H1 (cell line): Measurements from ENCODE around the gene PSTK. TPM values are rescaled to one million over a fixed set of nuclear protein-coding genes. Genes with fewer than 3 reads are reported as not detected.

ENCODE experiments used
- CTCF ChIP-seq, 3 experiments: IDR thresholded peaks; 1 replicate in 2 of 3; 2 replicates in 1 of 3; pipeline versions ENCODE4 v1.5.1 to v1.6.1; 2011; ENCODE audit warnings: low read length in 3 of 3, mild to moderate bottlenecking in 3 of 3, inconsistent platforms in 2 of 3, low read depth in 1 of 3, moderate library complexity in 1 of 3; ENCODE audit not compliant: insufficient read depth in 1 of 3; ENCODE audit errors: control extremely low read depth in 1 of 3
- MAFK ChIP-seq: IDR thresholded peaks from 2 replicates; pipeline ENCODE4 v1.6.1; 2012; ENCODE audit warnings: low read depth, mild to moderate bottlenecking, improper control_type of control experiment, low read length
- RXRA ChIP-seq: IDR thresholded peaks from 2 replicates; pipeline ENCODE4 v1.6.1; 2011; ENCODE audit warnings: low read depth, mild to moderate bottlenecking, low read length, moderate library complexity; ENCODE audit not compliant: insufficient read depth
- TBP ChIP-seq: IDR thresholded peaks from 2 replicates; pipeline ENCODE4 v1.6.1; 2011; ENCODE audit warnings: low read depth, low read length, improper control_type of control experiment
- polyA plus RNA-seq, 7 experiments: library from polyadenylated mRNA; depleted of rRNA in 3 of 7; stranded (reverse) in 5 of 7; unstranded in 2 of 7; fragments of >200 nt in 5 of 7; fragments of 200-250 nt in 2 of 7; gene quantifications; 1 replicate in 5 of 7; 2 replicates in 1 of 7; 4 replicates in 1 of 7; pipeline versions ENCODE4 v1.2.1 to v1.2.3, GENCODE V29; 2011 to 2013; ENCODE audit warnings: missing spikeins in 2 of 7, mixed read lengths in 2 of 7
- total RNA-seq: library from RNA; stranded (reverse); fragmentation: NEBNext Ultra II Directional; extraction: Animal tissue kit (Norgen Biotek cat#: 25700); gene quantifications from 2 replicates; pipeline ENCODE4 v1.2.1, GENCODE V29; 2021

Gene PSTK
- total and polyA plus RNA-seq, 2 of the 8 experiments (the other 6 are each of a cell fraction or from before 2014, with no cell fraction given) = 4.4 to 6.6 TPM

- no peak for TF ChIP-seq CTCF (IDR thresholded peaks at IDR 0.05; ENCODE audit: control extremely low read depth in 1 of 3, insufficient read depth in 1 of 3, low read depth in 1 of 3, low read length in 3 of 3)
- no peak for TF ChIP-seq TBP
- TF ChIP-seq RXRA = no peak
- TF ChIP-seq MAFK = no peak
- TF ChIP-seq, all 59 proteins: peak for 0
Observed at GRCh38 chr10:122949296-122949695, 30.9 kb upstream of the PSTK start (continued).
